ENCODE results near the gene RGS9BP.

RGS9BP gene, protein sequence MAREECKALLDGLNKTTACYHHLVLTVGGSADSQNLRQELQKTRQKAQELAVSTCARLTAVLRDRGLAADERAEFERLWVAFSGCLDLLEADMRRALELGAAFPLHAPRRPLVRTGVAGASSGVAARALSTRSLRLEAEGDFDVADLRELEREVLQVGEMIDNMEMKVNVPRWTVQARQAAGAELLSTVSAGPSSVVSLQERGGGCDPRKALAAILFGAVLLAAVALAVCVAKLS

DNA sequence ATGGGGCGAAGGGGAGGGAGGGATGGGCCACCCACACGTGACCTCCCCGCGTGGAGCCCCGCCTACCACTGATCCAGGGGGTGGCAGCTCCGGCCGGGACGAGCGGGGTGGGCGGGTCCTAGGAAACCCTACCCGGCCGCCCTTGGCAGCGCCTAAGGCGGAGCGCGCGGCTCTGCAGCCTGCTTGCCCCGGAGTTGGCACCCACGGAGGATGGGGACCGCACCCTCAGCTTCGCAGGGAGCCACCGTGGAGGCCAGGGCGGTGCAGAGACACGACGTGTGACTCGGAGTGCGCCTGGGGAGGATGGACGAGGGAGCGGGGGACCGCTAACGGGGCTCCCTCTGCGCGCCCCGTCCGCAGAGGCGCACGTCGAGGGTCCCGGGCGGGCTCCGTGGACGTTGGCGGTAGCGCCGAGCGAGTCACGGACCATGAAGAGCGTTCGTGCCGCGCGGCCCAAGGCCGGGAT, at the start of gene RGS9BP:
RGS9BP (plus strand) TSS at position 129 of the 466 bp plus-strand sequence. CDS start 416 bp downstream, outside the sequence.
- DNase-seq (ENCODE audit: extremely low spot score) = peak; percentile 46
- CTCF ChIA-PET = interaction anchor here (0.8 to 2.1 kb wide), 3 partner anchors 16 to 449 kb away, joined by 3 to 6 read pairs (median 4); partner anchors contain the start of gene NUDT19
- POLR2A ChIA-PET = interaction anchor here (1.1 kb wide), 1 partner anchor 16 kb away, joined by 3 read pairs; the partner anchor contains the start of gene NUDT19
- TF ChIP-seq, protein P1, sequence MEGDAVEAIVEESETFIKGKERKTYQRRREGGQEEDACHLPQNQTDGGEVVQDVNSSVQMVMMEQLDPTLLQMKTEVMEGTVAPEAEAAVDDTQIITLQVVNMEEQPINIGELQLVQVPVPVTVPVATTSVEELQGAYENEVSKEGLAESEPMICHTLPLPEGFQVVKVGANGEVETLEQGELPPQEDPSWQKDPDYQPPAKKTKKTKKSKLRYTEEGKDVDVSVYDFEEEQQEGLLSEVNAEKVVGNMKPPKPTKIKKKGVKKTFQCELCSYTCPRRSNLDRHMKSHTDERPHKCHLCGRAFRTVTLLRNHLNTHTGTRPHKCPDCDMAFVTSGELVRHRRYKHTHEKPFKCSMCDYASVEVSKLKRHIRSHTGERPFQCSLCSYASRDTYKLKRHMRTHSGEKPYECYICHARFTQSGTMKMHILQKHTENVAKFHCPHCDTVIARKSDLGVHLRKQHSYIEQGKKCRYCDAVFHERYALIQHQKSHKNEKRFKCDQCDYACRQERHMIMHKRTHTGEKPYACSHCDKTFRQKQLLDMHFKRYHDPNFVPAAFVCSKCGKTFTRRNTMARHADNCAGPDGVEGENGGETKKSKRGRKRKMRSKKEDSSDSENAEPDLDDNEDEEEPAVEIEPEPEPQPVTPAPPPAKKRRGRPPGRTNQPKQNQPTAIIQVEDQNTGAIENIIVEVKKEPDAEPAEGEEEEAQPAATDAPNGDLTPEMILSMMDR (IDR thresholded peaks at IDR 0.05; ENCODE audit: control extremely low read depth, extremely low read depth, low read depth, missing control alignments) = no peak

DNA sequence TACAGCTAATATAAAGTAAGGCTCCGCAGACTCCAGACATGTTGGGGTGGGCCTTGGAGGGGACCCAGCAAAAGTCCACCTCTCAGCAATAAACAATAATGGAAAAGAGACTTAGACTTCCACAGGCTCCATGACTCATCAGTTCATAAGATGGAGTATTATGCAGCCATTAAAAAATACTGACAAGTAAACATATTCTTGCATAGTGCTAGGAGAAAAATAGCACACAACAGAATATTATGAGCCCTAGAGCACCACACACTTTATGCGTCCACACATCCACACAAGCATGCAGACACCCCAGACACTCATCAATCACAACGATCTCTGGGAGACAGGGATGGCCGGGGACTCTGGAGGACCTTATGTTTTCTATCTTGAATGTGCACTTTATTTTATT, 48.7 kb upstream of the RGS9BP start:
- POLR2A ChIA-PET = no interaction called here
- no peak for DNase-seq (ENCODE audit: extremely low spot score)
- CTCF ChIA-PET = no interaction called here
- TF ChIP-seq, protein P1 (IDR thresholded peaks at IDR 0.05; ENCODE audit: control extremely low read depth, extremely low read depth, low read depth, missing control alignments) = no peak

DNA sequence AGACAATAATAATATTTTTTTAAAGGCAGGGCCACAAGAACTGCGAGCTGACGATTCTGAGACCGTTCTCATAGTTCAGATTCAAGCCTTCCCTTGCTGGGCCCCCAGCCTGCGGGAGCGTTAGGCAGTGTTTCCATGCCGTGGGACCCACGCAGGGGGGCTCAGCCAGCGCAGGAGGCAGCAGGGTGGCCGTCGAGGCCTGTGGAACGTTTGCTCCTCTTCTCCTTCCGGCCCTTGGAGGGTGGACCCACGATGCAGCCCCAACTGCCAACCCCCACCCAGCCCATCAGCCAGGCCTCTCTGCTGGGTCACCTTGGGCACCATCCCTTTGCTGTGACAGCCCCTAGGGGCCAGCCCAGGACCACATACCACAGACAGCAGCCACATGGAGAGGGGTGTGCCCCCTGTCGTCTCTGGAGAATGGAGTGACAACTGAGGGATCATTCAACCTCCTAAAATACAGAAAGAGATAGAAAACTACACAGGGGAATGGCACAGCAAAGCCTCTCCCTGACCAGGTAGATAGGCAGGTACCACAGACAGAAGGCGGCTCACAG, 47.9 kb upstream of the RGS9BP start:
- CTCF ChIA-PET = no interaction called here
- TF ChIP-seq, protein P1 (IDR thresholded peaks at IDR 0.05; ENCODE audit: control extremely low read depth, extremely low read depth, low read depth, missing control alignments) = no peak
- DNase-seq (ENCODE audit: extremely low spot score) = no peak
- POLR2A ChIA-PET = no interaction called here

DNA sequence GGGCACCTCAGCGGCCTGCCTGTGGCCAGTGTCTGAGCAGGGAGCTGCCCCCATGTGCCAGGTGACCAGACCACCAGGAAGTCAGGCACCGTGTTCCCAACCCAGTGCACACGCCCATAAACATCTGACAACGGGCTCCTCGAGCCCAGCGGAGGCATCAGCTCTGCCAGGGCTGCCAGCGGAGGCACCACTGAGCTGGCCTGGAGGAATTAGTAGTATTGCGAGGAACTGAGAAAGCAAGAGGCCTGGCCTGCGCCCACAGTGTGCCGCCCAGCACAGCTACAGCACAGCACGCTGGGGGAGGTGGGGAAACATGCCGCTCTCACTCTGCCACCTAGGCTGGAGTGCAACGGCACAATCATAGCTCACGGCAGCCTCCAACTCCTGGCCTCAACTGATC, 45.3 kb upstream of the RGS9BP start:
- TF ChIP-seq, protein P1 (IDR thresholded peaks at IDR 0.05; ENCODE audit: control extremely low read depth, extremely low read depth, low read depth, missing control alignments) = no peak
- POLR2A ChIA-PET = no interaction called here
- DNase-seq (ENCODE audit: extremely low spot score) = no peak
- CTCF ChIA-PET = interaction anchor here (0.7 to 1.3 kb wide), 2 partner anchors 26 to 30 kb away, joined by 3 read pairs; no protein-coding TSS in a partner anchor

DNA sequence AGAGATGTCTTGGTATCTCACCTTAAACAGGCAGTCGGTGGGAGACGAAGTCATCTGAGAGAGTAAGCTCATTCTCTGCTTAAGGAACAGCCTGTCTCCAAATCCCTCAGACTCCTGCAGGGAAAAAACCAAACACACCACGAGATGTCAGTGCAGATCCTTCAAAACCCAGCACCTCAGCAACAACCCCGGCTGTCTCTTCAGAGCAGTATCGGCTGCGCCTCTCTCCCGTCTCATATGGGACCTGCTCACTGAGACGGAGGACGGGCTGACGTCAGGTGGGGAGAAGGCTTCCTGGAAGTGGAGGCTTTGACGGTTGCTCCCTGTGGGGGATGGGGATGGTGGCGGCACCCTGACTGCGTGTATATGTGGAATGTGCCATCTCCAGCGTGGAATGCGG, 44.3 kb upstream of the RGS9BP start:
- ChIA-PET POLR2A (no interaction called here), CTCF (no interaction called here)
- no peak for DNase-seq (ENCODE audit: extremely low spot score)
- TF ChIP-seq, protein P1 (IDR thresholded peaks at IDR 0.05; ENCODE audit: control extremely low read depth, extremely low read depth, low read depth, missing control alignments) = no peak

DNA sequence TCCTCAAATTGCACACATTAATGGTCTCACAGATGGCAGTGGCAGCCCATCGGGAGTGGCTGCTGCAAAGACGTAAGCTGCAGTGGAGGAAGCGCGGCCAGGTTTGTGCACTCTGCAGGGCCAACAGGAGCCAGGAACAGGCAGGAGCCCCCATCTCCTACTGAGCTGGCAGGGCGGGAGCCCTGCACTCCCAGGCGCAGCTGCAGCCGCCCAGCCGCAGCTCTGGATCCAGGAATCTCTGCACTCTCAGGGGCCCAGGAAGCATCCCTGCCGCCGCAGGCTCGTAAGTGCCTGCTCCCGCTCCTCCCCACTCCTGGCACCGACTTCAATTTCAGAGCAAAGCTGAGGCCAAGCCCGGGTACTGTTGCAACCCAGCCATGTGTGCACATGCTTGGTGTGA, 38.2 kb upstream of the RGS9BP start:
- POLR2A ChIA-PET = no interaction called here
- TF ChIP-seq, protein P1 (IDR thresholded peaks at IDR 0.05; ENCODE audit: control extremely low read depth, extremely low read depth, low read depth, missing control alignments) = no peak
- CTCF ChIA-PET = interaction anchor here (1.2 kb wide), 1 partner anchor 15 kb away, joined by 3 read pairs; no protein-coding TSS in a partner anchor
- no peak for DNase-seq (ENCODE audit: extremely low spot score)
